ENCODE data around the gene FCN2.

Gene FCN2

GRCh38 chr9:134880484-134881312 is at the start of gene FCN2:
Gene FCN2, plus strand, starts transcription at chr9:134880810. Its CDS starts 12 bp downstream, at chr9:134880822.
- no peak for DNase-seq (ENCODE audit: low read depth)

DNA sequence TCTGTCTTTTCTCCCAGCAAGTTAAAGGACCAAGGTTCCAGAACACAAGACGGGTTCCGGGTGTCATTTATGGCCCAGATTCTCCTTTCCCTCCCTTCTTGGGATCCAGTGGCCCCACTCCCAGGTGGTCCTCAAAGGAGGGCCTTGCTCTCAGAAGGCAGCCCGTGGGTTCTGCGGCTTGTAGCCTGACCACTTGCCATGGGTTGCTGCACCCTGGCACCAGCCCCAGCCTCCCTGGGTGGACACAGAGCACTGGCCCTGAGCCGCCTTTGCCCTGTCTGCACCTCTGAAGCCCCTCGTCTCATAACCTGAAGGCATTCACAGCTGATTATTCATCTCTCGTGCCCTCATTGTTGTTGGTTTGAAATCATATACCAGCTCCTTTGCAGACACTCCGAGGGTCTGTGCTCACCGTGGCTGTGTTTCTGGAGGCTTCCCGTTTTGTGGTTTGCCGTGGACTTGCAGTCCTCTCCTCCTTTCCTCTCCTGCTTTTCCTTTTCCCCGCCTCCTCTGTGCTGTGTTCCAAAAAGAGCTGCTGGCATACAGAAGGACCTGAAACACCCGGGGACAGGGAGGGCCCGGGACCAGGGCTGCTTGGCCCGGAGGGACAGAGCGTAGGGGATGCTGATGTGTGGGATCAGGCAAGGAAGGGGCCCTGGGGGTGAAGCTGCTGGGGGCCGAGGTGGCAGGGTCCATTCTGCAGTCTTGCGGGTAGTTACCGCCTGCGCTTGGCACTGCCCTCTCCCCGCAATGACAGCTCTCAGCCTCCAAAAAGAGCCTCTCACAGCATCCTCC is 49.5 kb upstream of the FCN2 start:
- no peak for DNase-seq (ENCODE audit: low read depth)

DNA sequence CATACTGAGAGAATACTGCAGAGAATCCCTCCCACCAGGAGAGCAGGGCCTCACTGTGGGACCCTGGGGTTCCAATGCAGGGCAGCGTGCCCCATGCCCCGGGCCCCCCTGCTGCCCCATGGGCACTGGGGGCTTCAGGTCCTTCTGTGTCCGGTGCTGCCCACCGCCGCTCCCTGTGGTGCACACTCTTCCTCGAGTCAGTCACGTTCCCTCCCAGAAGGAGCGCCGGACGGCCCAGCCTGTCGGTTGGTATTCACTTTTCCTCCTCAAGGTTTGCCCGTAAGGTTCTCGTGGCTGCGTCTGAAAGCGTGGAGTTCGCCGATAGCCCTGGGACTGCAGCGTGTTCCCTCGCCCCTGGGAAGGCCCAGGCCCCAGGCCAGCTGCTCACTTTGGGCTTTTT is 48.1 kb upstream of the FCN2 start:
- DNase-seq (ENCODE audit: low read depth): no peak

DNA sequence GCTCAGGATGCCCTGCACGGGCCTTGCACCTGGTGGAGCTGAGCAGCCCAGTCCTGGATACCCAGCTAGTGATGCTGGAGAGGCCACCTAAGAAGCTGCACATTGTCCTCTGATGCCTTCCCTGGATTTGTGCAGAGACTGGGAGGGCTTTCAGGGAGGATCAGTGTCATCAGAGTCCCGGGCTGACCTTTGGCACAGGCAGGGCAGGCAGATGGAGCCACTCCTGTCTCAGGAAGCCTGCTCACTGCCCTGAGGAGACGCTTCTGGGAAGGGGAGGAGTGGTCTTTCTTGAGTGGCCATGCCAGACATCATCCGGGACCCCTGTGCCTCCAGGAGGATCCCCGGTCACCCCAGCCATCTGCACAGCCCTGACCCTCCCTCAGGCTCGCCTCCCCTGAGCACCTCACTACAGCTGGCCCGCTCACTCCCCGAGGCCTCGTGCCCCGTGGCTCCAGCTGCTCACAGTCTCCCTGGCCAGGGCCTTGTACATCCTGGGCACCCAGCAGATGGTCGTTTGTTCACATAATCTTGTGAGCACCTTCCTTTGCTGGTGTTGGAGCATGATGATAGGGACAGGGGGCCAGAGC is 47.2 kb upstream of the FCN2 start:
- DNase-seq (ENCODE audit: low read depth): no peak

DNA sequence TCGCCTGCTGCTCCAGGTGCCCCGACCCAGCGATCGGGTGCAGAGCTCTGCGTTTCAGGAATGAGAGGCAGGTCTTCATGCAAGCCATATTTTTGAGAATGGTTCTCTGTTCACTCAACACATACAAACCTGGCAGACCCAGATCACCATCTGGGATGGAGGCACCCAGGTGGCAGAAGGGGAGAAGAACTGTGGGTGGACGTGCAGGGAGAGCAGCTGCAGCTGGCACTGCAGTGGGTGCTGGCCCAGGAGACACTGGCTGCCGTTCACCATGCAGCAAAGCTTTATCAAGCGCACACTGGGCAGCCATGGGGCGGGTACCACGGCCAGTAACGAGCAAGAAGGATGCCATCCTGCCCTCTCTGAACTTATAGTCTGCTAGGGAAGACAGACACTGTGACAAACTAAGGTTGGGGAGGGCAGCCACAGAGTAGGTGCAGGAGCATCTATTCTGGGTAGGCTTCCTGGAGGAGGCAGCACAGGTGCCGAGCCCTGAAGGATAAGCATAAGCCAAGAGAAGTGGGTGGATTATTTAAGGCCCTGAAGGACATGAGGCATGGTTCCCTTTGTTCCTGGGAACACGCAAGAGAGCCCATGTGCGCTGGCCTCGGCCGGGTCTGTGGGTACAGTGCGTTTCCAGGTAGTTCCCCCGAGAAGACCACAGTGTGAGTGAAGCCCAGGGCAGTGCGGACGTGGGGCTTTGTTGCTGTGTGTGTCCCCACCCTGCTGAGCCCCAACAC is 46.2 kb upstream of the FCN2 start:
- DNase-seq (ENCODE audit: low read depth): no peak

- DNase-seq (ENCODE audit: low read depth): no peak
Observed at GRCh38 chr9:134834957-134835419, 45.6 kb upstream of the FCN2 start.

GRCh38 chr9:134835448-134835847 is 45.2 kb upstream of the FCN2 start:
- DNase-seq (ENCODE audit: low read depth): no peak

DNA sequence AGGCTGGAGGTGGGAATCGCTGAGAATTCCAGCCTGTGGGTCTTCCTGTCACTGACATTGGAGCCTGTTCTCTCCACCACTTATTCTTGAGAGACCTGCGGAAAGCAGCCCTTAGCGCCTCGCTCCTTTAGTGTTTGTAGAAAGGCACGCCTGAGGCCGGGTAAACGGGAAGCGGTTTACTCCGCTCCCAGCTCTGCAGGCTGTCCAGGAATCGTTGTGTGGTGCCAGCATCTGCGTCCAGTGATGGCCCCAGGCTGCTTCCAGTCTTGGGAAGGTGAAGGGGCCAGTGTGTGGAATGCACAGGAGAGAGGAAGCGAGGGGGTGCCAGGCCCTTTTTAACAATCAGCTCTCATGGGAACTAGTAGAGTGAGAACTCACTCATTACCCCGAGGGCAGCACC is 44.6 kb upstream of the FCN2 start:
- DNase-seq (ENCODE audit: low read depth): no peak

- DNase-seq (ENCODE audit: low read depth): no peak
Observed at GRCh38 chr9:134836406-134836970, 44.1 kb upstream of the FCN2 start.

DNA sequence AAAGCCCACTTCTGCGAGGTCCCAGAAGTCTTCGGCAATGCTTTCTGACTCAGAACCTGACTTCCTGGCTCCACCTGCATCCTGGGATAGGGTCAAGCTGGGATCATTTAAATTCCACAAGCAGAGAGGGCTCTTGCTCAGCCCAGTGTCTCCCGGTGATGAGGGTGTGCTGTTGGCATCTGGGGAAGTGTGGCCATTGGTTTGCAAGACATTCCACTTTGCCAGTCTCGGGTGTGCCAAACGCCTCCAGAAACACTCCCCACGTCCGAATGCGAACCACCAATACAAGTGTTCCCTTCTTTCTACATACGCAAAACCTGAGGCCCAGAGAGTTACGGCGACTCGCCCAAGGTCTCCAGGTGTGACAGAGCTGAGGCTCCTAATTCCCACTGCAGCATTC is 43.1 kb upstream of the FCN2 start:
- DNase-seq (ENCODE audit: low read depth): no peak

DNA sequence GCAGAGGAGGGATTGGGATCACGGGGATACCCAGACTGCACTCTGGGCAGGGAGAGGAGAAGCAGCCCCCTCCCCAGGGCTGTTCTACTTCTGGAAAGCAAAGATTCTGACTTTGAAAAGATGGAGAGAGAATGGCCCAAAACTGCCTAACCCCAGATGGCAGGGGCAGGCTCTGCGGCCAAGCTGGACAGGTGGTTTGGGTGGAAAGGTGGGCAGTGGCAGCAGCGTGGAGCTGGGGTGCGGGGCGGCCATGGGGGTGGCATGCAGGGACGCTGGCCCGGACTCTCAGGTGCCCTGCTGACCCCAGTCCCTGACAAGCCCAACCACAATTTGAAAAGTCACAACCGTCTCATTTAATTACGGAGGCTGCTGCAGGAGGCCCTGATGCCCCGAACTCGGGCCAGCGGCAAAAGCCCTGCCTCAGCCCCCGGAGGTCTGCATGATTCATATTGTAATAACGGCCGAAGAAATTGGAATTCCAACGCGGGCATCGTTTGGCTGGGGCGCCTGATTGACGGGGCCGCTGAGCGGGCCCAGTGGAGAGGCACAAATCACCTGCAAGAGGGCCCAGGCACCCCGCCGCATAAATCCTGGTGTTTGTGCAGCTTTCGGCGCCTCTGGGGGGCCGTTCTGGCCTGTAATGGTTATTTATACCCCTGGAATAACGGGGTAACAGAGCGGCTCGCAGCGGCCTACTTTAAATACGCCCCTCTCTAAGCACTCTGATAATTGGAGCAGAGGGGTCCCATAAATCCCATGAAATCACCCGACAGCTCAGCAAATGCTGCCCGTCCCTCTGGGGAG is 41.8 kb upstream of the FCN2 start:
- no peak for DNase-seq (ENCODE audit: low read depth)

DNA sequence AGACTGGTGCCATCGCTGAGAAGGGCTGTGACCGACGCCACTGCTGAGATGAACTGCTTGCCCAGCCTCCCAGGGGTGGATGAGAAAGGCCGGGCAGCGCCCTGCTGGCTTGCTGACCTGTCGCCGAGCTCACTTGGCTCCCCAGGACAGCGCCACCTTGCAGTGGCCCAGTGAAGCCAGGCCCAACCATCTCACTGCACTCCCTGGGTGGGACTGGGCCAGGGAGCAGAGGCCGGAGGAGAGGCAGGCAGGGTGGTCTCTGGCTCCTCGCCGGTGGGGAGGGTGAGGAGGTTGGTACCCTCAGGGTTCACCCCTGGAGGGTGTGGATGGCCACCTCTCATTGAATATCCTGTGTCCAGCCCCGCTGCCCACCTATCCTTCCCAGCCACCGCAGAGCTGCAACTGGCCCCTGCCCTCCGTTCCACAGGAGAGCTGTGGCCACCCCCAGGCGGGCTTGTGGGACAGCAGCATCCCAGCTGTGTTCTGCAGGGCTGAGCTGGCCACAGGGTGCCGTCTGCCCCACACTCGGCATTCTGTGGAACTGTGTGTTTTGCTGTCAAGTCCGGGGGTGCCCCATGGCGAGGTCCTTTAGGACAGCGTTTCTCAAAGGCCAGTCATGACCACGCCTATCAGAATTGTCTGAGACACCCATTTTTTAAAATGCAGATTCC is 41.0 kb upstream of the FCN2 start:
- DNase-seq (ENCODE audit: low read depth): no peak

DNA sequence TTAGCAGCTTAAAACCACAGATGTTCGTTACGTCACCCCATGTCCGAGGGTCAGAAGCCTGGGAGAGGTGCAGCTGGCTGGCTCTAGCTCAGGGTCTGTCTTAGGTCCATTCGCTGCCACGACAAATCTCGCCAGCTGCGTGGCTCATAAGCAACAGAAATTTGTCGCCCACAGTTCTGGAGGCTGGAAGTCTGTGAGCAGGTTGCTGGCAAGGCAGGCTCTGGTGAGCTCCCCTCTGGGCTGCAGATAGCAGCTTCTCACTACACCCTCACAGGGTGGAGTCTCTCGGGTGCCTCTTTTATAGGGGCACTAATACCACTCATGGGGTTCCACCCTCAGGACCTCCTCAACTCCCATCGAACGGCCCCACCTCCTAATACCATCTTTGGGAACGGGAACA is 40.1 kb upstream of the FCN2 start:
- no peak for DNase-seq (ENCODE audit: low read depth)

- DNase-seq (ENCODE audit: low read depth): no peak
Observed at GRCh38 chr9:134841180-134841904, 39.3 kb upstream of the FCN2 start.

DNA sequence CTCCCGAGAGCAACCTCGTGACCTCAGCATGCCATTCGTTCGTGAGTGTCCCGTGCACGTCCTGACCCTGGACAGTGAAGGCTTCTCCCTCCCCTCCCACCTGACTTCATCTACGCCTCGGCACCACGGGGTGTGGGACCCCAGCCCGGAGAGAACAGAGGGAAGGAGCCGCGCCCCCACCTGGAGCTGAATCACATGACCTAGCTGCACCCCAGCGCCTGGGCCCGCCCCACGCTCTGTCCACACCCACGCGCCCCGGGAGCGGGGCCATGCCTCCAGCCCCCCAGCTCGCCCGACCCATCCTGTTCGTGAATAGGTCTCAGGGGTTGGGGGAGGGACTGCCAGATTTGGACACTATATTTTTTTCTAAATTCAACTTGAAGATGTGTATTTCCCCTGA is 38.3 kb upstream of the FCN2 start:
- no peak for DNase-seq (ENCODE audit: low read depth)

GRCh38 chr9:134843740-134844139 is 36.9 kb upstream of the FCN2 start:
- DNase-seq (ENCODE audit: low read depth): no peak

DNA sequence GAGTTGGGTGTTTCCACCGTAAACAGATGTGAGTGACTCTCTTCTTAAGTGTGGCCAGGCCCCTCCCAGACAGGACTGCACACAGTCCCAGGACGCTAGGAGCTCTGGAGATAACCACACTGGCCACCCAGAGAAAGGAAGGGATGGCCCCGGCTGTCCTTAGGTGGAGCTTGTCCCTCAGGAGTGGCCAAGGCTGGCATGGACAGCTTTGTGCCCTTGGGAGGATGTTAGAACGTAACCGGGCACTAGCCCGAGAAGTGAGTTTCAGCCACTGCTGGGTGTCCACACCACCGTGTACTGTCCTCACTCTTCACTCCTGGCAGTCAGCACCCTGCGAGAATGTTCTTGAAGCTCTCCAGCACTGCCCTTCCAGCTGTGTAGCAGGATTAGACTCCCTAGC is 35.8 kb upstream of the FCN2 start:
- no peak for DNase-seq (ENCODE audit: low read depth)

DNA sequence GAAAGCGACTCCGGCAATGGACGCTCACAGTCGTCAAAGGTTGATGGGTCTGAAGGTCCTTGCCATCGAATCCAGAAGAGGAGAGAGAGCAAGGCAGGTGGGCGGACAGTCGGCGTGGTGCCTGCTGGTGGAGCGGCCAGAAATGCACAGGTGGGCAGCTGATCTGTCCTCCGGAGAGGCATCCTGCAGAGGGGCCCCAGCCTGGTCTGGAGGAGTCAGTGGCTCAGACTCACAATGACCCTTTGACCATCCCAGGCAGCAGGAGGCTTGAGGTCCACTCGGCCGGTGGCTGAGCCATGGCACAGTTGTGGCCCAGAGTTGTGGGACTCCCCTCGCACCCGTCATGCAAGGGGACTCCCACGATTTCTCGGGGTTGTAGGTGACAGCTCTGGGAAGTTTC is 34.4 kb upstream of the FCN2 start:
- DNase-seq (ENCODE audit: low read depth): no peak

GRCh38 chr9:134846699-134847098 is 33.9 kb upstream of the FCN2 start:
- DNase-seq (ENCODE audit: low read depth): no peak

DNA sequence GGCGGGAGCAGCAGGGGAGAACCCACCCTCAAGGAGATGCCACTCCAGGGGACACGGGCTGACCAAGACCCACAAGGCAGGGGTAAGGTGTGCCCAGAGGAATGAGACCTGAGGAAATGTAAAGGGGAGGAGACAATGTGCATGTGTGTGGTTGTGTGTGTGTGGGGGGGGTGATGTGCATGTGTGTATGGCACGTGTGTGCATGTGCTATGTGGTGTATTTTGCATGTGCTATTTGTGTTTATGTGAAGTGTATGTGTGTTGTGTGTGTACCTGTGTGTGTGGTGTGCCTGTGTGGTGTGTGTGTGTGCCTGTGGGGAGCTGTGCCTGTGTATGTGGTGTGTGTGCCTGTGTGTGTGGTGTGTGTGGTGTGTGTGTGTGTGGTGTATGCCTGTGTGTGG is 33.5 kb upstream of the FCN2 start:
- no peak for DNase-seq (ENCODE audit: low read depth)

All from activated T-cell treated with anti-CD3 and anti-CD28 coated beads for 24 hours (primary cell).